H1 (cell line): Measurements from ENCODE around the gene SLC44A5. TPM values are rescaled to one million over a fixed set of nuclear protein-coding genes. Genes with fewer than 3 reads are reported as not detected.

ENCODE experiments used
- CTCF ChIA-PET: fragments of 300-600 bp; sonication (Branson Sonifier 250); formaldehyde crosslinking; loops from one replicate; lab custom pipeline; 2021; ENCODE audit not compliant: partially characterized antibody; lab: Charles Lee
- POLR2A ChIA-PET: fragments of 300-600 bp; sonication (Branson Sonifier 250); formaldehyde crosslinking; loops from one replicate; lab custom pipeline; 2021; ENCODE audit warnings: inconsistent platforms; ENCODE audit not compliant: partially characterized antibody; lab: Charles Lee
- DNase-seq, 2 experiments: peaks; one replicate each; pipeline versions ENCODE4 v3.0.0 to v3.0.0-alpha.2; 2010 to 2022; ENCODE audit warnings: low spot score in 2 of 2, low read depth in 1 of 2, mixed read lengths in 1 of 2
- FAIRE-seq: peaks from 2 replicates; lab custom pipeline; 2011; peaks lifted over from hg19 to GRCh38; lab: Jason Lieb, UNC
- H2AFZ ChIP-seq: 2 replicates; pipeline ENCODE4 v1.8.1; 2012; ENCODE audit warnings: low read length, inconsistent platforms
- H2AK5ac ChIP-seq: 2 replicates; pipeline ENCODE4 v1.6.1; 2013; ENCODE audit warnings: low read depth, low read length
- H2BK120ac ChIP-seq: replicated peaks from 2 replicates; pipeline ENCODE3; 2013; ENCODE audit warnings: low read depth, low read length, inconsistent platforms
- H2BK12ac ChIP-seq: 2 replicates; pipeline ENCODE4 v1.6.1; 2013; ENCODE audit warnings: low read depth, low read length
- H2BK15ac ChIP-seq: 2 replicates; pipeline ENCODE4 v1.6.1; 2013; ENCODE audit warnings: low read length
- H2BK20ac ChIP-seq: 2 replicates; pipeline ENCODE4 v1.6.1; 2013; ENCODE audit warnings: low read length
- H2BK5ac ChIP-seq: 2 replicates; pipeline ENCODE4 v1.6.1; 2013; ENCODE audit warnings: low read depth, low read length
- H3K14ac ChIP-seq: 2 replicates; pipeline ENCODE4 v1.6.1; 2013; ENCODE audit warnings: inconsistent platforms; ENCODE audit not compliant: insufficient read length
- H3K18ac ChIP-seq: 2 replicates; pipeline ENCODE4 v1.6.1; 2013; ENCODE audit warnings: low read length; ENCODE audit errors: extremely low read depth
- H3K23ac ChIP-seq: 2 replicates; pipeline ENCODE4 v1.6.1; 2013; ENCODE audit warnings: inconsistent platforms; ENCODE audit not compliant: insufficient read length
- H3K23me2 ChIP-seq: 2 replicates; pipeline ENCODE4 v1.6.1; 2013; ENCODE audit warnings: low read depth, low read length
- H3K27ac ChIP-seq: 2 replicates; pipeline ENCODE4 v1.6.1; 2011; ENCODE audit warnings: low read depth, low read length, inconsistent platforms
- H3K27me3 ChIP-seq, 4 experiments: replicated peaks in 1 of 4; 1 replicate in 1 of 4; 2 replicates in 3 of 4; pipeline versions ENCODE4 v1.6.1 to v1.8.1; 2011 to 2013; ENCODE audit warnings: low read length in 3 of 4, mild to moderate bottlenecking in 3 of 4, inconsistent platforms in 2 of 4, mixed read lengths in 2 of 4, moderate library complexity in 1 of 4; ENCODE audit not compliant: control insufficient read depth in 3 of 4, insufficient read depth in 3 of 4; ENCODE audit errors: extremely low read depth in 1 of 4
- H3K36me3 ChIP-seq, 4 experiments: 2 replicates each; pipeline versions ENCODE4 v1.6.1 to v1.8.1; 2011 to 2013; ENCODE audit warnings: mild to moderate bottlenecking in 4 of 4, low read length in 3 of 4, moderate library complexity in 2 of 4, control low read depth in 1 of 4, inconsistent platforms in 1 of 4; ENCODE audit not compliant: insufficient read depth in 4 of 4, control insufficient read depth in 2 of 4
- H3K4ac ChIP-seq: replicated peaks from 2 replicates; pipeline ENCODE3; 2013; ENCODE audit warnings: low read length, low read depth, mixed read lengths, inconsistent platforms; ENCODE audit not compliant: insufficient read length
- H3K4me1 ChIP-seq, 4 experiments: replicated peaks in 1 of 4; 1 replicate in 1 of 4; 2 replicates in 3 of 4; pipeline versions ENCODE4 v1.6.1 to v1.8.1; 2011 to 2013; ENCODE audit warnings: low read length in 3 of 4, inconsistent platforms in 2 of 4, mixed read lengths in 1 of 4; ENCODE audit not compliant: insufficient read depth in 4 of 4, control insufficient read depth in 3 of 4
- H3K4me2 ChIP-seq, 2 experiments: 2 replicates each; pipeline versions ENCODE4 v1.6.1 to v1.8.1; 2011 to 2013; ENCODE audit warnings: low read depth in 2 of 2, low read length in 2 of 2, control low read depth in 1 of 2, inconsistent platforms in 1 of 2, mild to moderate bottlenecking in 1 of 2; ENCODE audit not compliant: insufficient read depth in 1 of 2
- H3K4me3 ChIP-seq, 4 experiments: fragments of 200-600, 300-600 bp in 1 of 4; sonication (generic), shearing (Covaris generic), sonication (Bioruptor Twin) in 1 of 4; 2 replicates each; pipeline versions ENCODE4 v1.5.1 to v1.8.1; 2011 to 2016; ENCODE audit warnings: low read length in 4 of 4, low read depth in 3 of 4, control low read depth in 2 of 4, inconsistent platforms in 2 of 4, mild to moderate bottlenecking in 2 of 4, mixed read lengths in 1 of 4, moderate library complexity in 1 of 4; ENCODE audit not compliant: insufficient read depth in 2 of 4; ENCODE audit errors: extremely low read depth in 1 of 4
- H3K56ac ChIP-seq: replicated peaks from 2 replicates; pipeline ENCODE3; 2013; ENCODE audit warnings: low read depth, mild to moderate bottlenecking, mixed read lengths, low read length, inconsistent platforms; ENCODE audit not compliant: insufficient read length
- H3K79me1 ChIP-seq: 2 replicates; pipeline ENCODE4 v1.6.1; 2013; ENCODE audit warnings: low read depth, low read length, control low read depth
- H3K79me2 ChIP-seq, 2 experiments: 2 replicates each; pipeline versions ENCODE4 v1.6.1 to v1.8.1; 2012 to 2013; ENCODE audit warnings: low read length in 2 of 2, mild to moderate bottlenecking in 2 of 2, inconsistent platforms in 1 of 2; ENCODE audit not compliant: insufficient read depth in 2 of 2, control insufficient read depth in 1 of 2
- H3K9ac ChIP-seq, 4 experiments: replicated peaks in 1 of 4; 1 replicate in 1 of 4; 2 replicates in 3 of 4; pipeline versions ENCODE4 v1.6.1 to v1.8.1; 2011 to 2013; ENCODE audit warnings: low read depth in 3 of 4, low read length in 3 of 4, control low read depth in 2 of 4, mild to moderate bottlenecking in 2 of 4, moderate library complexity in 2 of 4, inconsistent platforms in 1 of 4; ENCODE audit errors: extremely low read depth in 1 of 4
- H3K9me3 ChIP-seq, 2 experiments: 2 replicates each; pipeline versions ENCODE4 v1.6.1 to v1.8.1; 2012 to 2013; ENCODE audit warnings: mild to moderate bottlenecking in 2 of 2, moderate library complexity in 2 of 2, control low read depth in 1 of 2, inconsistent platforms in 1 of 2, low read depth in 1 of 2, low read length in 1 of 2, mixed read lengths in 1 of 2; ENCODE audit not compliant: insufficient read depth in 2 of 2
- H4K20me1 ChIP-seq, 2 experiments: replicated peaks in 1 of 2; 2 replicates each; pipeline versions ENCODE3 to v1.8.1; 2011 to 2013; ENCODE audit warnings: inconsistent platforms in 2 of 2, low read length in 2 of 2, mild to moderate bottlenecking in 1 of 2; ENCODE audit not compliant: insufficient read depth in 2 of 2, control insufficient read depth in 1 of 2
- H4K5ac ChIP-seq: 2 replicates; pipeline ENCODE4 v1.6.1; 2013; ENCODE audit warnings: low read length, low read depth, mixed read lengths, inconsistent platforms; ENCODE audit not compliant: insufficient read length
- H4K8ac ChIP-seq: 2 replicates; pipeline ENCODE4 v1.8.0; 2013; ENCODE audit warnings: mild to moderate bottlenecking, moderate library complexity, low read length, inconsistent platforms; ENCODE audit not compliant: insufficient read depth; ENCODE audit errors: extremely low read depth
- H4K91ac ChIP-seq: replicated peaks from 2 replicates; pipeline ENCODE3; 2013; ENCODE audit warnings: low read length, mixed read lengths, inconsistent platforms; ENCODE audit not compliant: insufficient read length
- BCL11A ChIP-seq, 2 experiments: IDR thresholded peaks; one replicate each; pipeline ENCODE4 v1.6.1; 2011; ENCODE audit warnings: low read depth in 2 of 2, low read length in 2 of 2, mild to moderate bottlenecking in 2 of 2
- CBX5 ChIP-seq: fragments of 300-800, 300-1000 bp; sonication (generic); IDR thresholded peaks from 2 replicates; pipeline ENCODE4 v1.7.1; 2016; ENCODE audit warnings: antibody characterized with exemption, low read length, low read depth
- CBX8 ChIP-seq: fragments of 300-800, 300-1000 bp; sonication (generic); IDR thresholded peaks from 2 replicates; pipeline ENCODE4 v1.7.1; 2016; ENCODE audit warnings: low read depth, low read length, borderline replicate concordance
- CHD1 ChIP-seq: IDR thresholded peaks from 2 replicates; pipeline ENCODE4 v1.6.1; 2012; ENCODE audit warnings: low read depth, low read length, improper control_type of control experiment
- EZH2 ChIP-seq: fragments of 200-600 bp; sonication (generic); IDR thresholded peaks from 2 replicates; pipeline ENCODE4 v1.7.1; 2012; ENCODE audit warnings: low read depth, mild to moderate bottlenecking, moderate library complexity, low read length, inconsistent platforms; ENCODE audit not compliant: severe bottlenecking
- KDM1A ChIP-seq: fragments of 200-600, 300-600 bp; sonication (generic); IDR thresholded peaks from 2 replicates; pipeline ENCODE4 v1.7.1; 2016; ENCODE audit warnings: mild to moderate bottlenecking, low read length, borderline replicate concordance
- KDM4A ChIP-seq: IDR thresholded peaks from one replicate; pipeline ENCODE4 v1.7.1; 2012; ENCODE audit warnings: low read depth, mild to moderate bottlenecking, moderate library complexity, low read length, inconsistent platforms; ENCODE audit not compliant: severe bottlenecking
- SP4 ChIP-seq: IDR thresholded peaks from 2 replicates; pipeline ENCODE4 v1.6.1; 2012; ENCODE audit warnings: low read length, inconsistent platforms
- SRF ChIP-seq: IDR thresholded peaks from 2 replicates; pipeline ENCODE4 v1.6.1; 2011; ENCODE audit warnings: mild to moderate bottlenecking, low read depth, low read length, moderate library complexity
- TAF1 ChIP-seq: IDR thresholded peaks from 2 replicates; pipeline ENCODE4 v1.6.1; 2011; ENCODE audit warnings: mild to moderate bottlenecking, low read depth, low read length
- TAF7 ChIP-seq: optimal IDR thresholded peaks from 2 replicates; pipeline ENCODE3; 2011; ENCODE audit warnings: low read depth, mild to moderate bottlenecking, inconsistent platforms, low read length, moderate library complexity, borderline replicate concordance
- TBP ChIP-seq: IDR thresholded peaks from 2 replicates; pipeline ENCODE4 v1.6.1; 2011; ENCODE audit warnings: low read depth, low read length, improper control_type of control experiment
- TEAD4 ChIP-seq: IDR thresholded peaks from 2 replicates; pipeline ENCODE4 v1.6.1; 2012; ENCODE audit warnings: low read depth, low read length, inconsistent platforms, mixed read lengths
- ZNF274 ChIP-seq: IDR thresholded peaks from 2 replicates; pipeline ENCODE4 v1.7.0; 2012; ENCODE audit warnings: low read length, borderline replicate concordance; ENCODE audit errors: extremely low read depth
- WGBS, 2 experiments: shearing (Covaris generic) in 1 of 2; methylation state at CpG; one replicate each; pipeline versions ENCODE4 v1.1.6 to v1.1.7; 2013 to 2015; ENCODE audit warnings: low lambda C conversion rate in 2 of 2, mixed read lengths in 2 of 2, inconsistent platforms in 1 of 2, low coverage in 1 of 2, missing lambda C conversion rate in 1 of 2; ENCODE audit not compliant: insufficient replicate concordance in 2 of 2, insufficient coverage in 1 of 2, insufficient read length in 1 of 2; ENCODE audit errors: extremely low coverage in 1 of 2, missing lambda C conversion rate in 1 of 2; 5-methylcytosine and 5-hydroxymethylcytosine counted together
- polyA plus RNA-seq, 7 experiments: library from polyadenylated mRNA; depleted of rRNA in 3 of 7; stranded (reverse) in 5 of 7; unstranded in 2 of 7; fragments of >200 nt in 5 of 7; fragments of 200-250 nt in 2 of 7; gene quantifications; 1 replicate in 5 of 7; 2 replicates in 1 of 7; 4 replicates in 1 of 7; pipeline versions ENCODE4 v1.2.1 to v1.2.3, GENCODE V29; 2011 to 2013; ENCODE audit warnings: missing spikeins in 2 of 7, mixed read lengths in 2 of 7
- total RNA-seq: library from RNA; stranded (reverse); fragmentation: NEBNext Ultra II Directional; extraction: Animal tissue kit (Norgen Biotek cat#: 25700); gene quantifications from 2 replicates; pipeline ENCODE4 v1.2.1, GENCODE V29; 2021
- TF ChIP-seq, protein P1 (sequence below): IDR thresholded peaks from 2 replicates; pipeline ENCODE4 v1.6.1; 2012; ENCODE audit warnings: inconsistent platforms

The SLC44A5 gene
- total and polyA plus RNA-seq, 2 of the 8 experiments (the other 6 are each of a cell fraction or from before 2014, with no cell fraction given), result 1.8 to 3.3 TPM

DNA sequence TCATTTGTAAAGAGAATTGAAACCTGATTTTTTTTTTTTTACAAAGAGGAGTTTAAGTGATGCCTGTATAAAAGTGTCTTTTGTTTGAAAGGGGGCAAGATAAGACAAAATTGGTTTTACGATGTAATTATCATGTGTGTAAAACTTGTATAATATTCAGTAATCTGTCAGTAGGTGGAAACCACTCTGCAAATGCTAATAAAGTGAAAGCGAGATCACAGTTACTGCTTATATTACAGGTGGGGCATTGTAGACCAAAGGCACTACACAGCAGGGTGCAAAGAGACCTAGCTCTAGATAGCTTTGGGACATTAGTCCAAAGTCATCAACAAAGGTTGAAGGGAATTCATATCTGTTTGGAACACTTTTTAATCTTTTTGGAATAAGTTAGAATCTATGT, 302.5 kb downstream of the SLC44A5 start:
- Histone ChIP-seq H2AK5ac (no peak overlapping the region), H3K9ac (no peak overlapping the region), H3K79me1 (no peaks in the 10 kb centered on the region), H2BK15ac (no peak overlapping the region), H3K79me2 (no peaks in the 10 kb centered on the region), H3K4me3 (no peak overlapping the region), H3K56ac (no peak overlapping the region), H4K20me1 (no peaks in the 10 kb centered on the region), H3K27ac (no peak overlapping the region), H3K4me2 (no peak overlapping the region), H4K5ac (no peak overlapping the region), H4K8ac (no peak overlapping the region), H2BK120ac (no peak overlapping the region), H3K23me2 (no peaks in the 10 kb centered on the region; the same call in 1 of the 2 replicates), H3K18ac (no peak overlapping the region), H2AFZ (no peak overlapping the region), H2BK5ac (no peak overlapping the region), H3K9me3 (no peaks in the 10 kb centered on the region), H4K91ac (no peak overlapping the region), H3K14ac (no peak overlapping the region), H3K36me3 (no peaks in the 10 kb centered on the region), H3K27me3 (no peaks in the 10 kb centered on the region), H3K4me1 (no peaks in the 10 kb centered on the region), H2BK12ac (no peak overlapping the region), H3K4ac (no peak overlapping the region), H2BK20ac (no peak overlapping the region), H3K23ac (no peak overlapping the region)
- TF ChIP-seq BCL11A (IDR thresholded peaks at IDR 0.05; ENCODE audit: low read depth in 2 of 2, low read length in 2 of 2), result no peak
- no peak for TF ChIP-seq TAF1
- no peak for TF ChIP-seq TBP
- no peak for TF ChIP-seq KDM1A
- TF ChIP-seq KDM4A, result no peak
- no peak for TF ChIP-seq CHD1
- no peak for TF ChIP-seq EZH2
- no peak for TF ChIP-seq TEAD4
- TF ChIP-seq CBX5, result no peak
- no peak for TF ChIP-seq SP4
- TF ChIP-seq SRF, result no peak
- no peak for TF ChIP-seq CBX8
- TF ChIP-seq, protein P1, sequence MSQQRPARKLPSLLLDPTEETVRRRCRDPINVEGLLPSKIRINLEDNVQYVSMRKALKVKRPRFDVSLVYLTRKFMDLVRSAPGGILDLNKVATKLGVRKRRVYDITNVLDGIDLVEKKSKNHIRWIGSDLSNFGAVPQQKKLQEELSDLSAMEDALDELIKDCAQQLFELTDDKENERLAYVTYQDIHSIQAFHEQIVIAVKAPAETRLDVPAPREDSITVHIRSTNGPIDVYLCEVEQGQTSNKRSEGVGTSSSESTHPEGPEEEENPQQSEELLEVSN, result no peak
- no peak for TF ChIP-seq ZNF274
- TF ChIP-seq TAF7, result no peak
- CTCF ChIA-PET, result interaction anchor here (0.7 to 0.9 kb wide), 3 partner anchors 20 to 51 kb away, joined by 3 to 5 read pairs (median 4); no protein-coding TSS in a partner anchor
- DNase-seq (no peak), FAIRE-seq (no peak)
- WGBS, 2 experiments, result 86% methylated on average over 2 of the region's 2 CpGs; no CpG with 5 or more reads in 1 of the 2 experiments
- POLR2A ChIA-PET, result no interaction called here
